H1 (cell line): Measurements from ENCODE around the gene HADHA. TPM values are rescaled to one million over a fixed set of nuclear protein-coding genes. Genes with fewer than 3 reads are reported as not detected.
"Not testable (repeated sequence)": the region's sequence is repeated elsewhere in the genome, so short reads cannot be mapped to it uniquely, and the experiment has no call there.

Source experiments
- CTCF ChIA-PET: fragments of 300-600 bp; sonication (Branson Sonifier 250); formaldehyde crosslinking; loops from one replicate; lab custom pipeline; 2021; ENCODE audit not compliant: partially characterized antibody; lab: Charles Lee
- POLR2A ChIA-PET: fragments of 300-600 bp; sonication (Branson Sonifier 250); formaldehyde crosslinking; loops from one replicate; lab custom pipeline; 2021; ENCODE audit warnings: inconsistent platforms; ENCODE audit not compliant: partially characterized antibody; lab: Charles Lee
- DNase-seq, 2 experiments: peaks; one replicate each; pipeline versions ENCODE4 v3.0.0 to v3.0.0-alpha.2; 2010 to 2022; ENCODE audit warnings: low spot score in 2 of 2, low read depth in 1 of 2, mixed read lengths in 1 of 2
- FAIRE-seq: peaks from 2 replicates; lab custom pipeline; 2011; peaks lifted over from hg19 to GRCh38; lab: Jason Lieb, UNC
- H2AFZ ChIP-seq: 2 replicates; pipeline ENCODE4 v1.8.1; 2012; ENCODE audit warnings: low read length, inconsistent platforms
- H2AK5ac ChIP-seq: 2 replicates; pipeline ENCODE4 v1.6.1; 2013; ENCODE audit warnings: low read depth, low read length
- H2BK120ac ChIP-seq: replicated peaks from 2 replicates; pipeline ENCODE3; 2013; ENCODE audit warnings: low read depth, low read length, inconsistent platforms
- H2BK12ac ChIP-seq: 2 replicates; pipeline ENCODE4 v1.6.1; 2013; ENCODE audit warnings: low read depth, low read length
- H2BK15ac ChIP-seq: 2 replicates; pipeline ENCODE4 v1.6.1; 2013; ENCODE audit warnings: low read length
- H2BK20ac ChIP-seq: 2 replicates; pipeline ENCODE4 v1.6.1; 2013; ENCODE audit warnings: low read length
- H2BK5ac ChIP-seq: 2 replicates; pipeline ENCODE4 v1.6.1; 2013; ENCODE audit warnings: low read depth, low read length
- H3K14ac ChIP-seq: 2 replicates; pipeline ENCODE4 v1.6.1; 2013; ENCODE audit warnings: inconsistent platforms; ENCODE audit not compliant: insufficient read length
- H3K18ac ChIP-seq: 2 replicates; pipeline ENCODE4 v1.6.1; 2013; ENCODE audit warnings: low read length; ENCODE audit errors: extremely low read depth
- H3K23ac ChIP-seq: 2 replicates; pipeline ENCODE4 v1.6.1; 2013; ENCODE audit warnings: inconsistent platforms; ENCODE audit not compliant: insufficient read length
- H3K23me2 ChIP-seq: 2 replicates; pipeline ENCODE4 v1.6.1; 2013; ENCODE audit warnings: low read depth, low read length
- H3K27ac ChIP-seq: 2 replicates; pipeline ENCODE4 v1.6.1; 2011; ENCODE audit warnings: low read depth, low read length, inconsistent platforms
- H3K27me3 ChIP-seq, 4 experiments: replicated peaks in 1 of 4; 1 replicate in 1 of 4; 2 replicates in 3 of 4; pipeline versions ENCODE4 v1.6.1 to v1.8.1; 2011 to 2013; ENCODE audit warnings: low read length in 3 of 4, mild to moderate bottlenecking in 3 of 4, inconsistent platforms in 2 of 4, mixed read lengths in 2 of 4, moderate library complexity in 1 of 4; ENCODE audit not compliant: control insufficient read depth in 3 of 4, insufficient read depth in 3 of 4; ENCODE audit errors: extremely low read depth in 1 of 4
- H3K36me3 ChIP-seq, 4 experiments: 2 replicates each; pipeline versions ENCODE4 v1.6.1 to v1.8.1; 2011 to 2013; ENCODE audit warnings: mild to moderate bottlenecking in 4 of 4, low read length in 3 of 4, moderate library complexity in 2 of 4, control low read depth in 1 of 4, inconsistent platforms in 1 of 4; ENCODE audit not compliant: insufficient read depth in 4 of 4, control insufficient read depth in 2 of 4
- H3K4ac ChIP-seq: replicated peaks from 2 replicates; pipeline ENCODE3; 2013; ENCODE audit warnings: low read length, low read depth, mixed read lengths, inconsistent platforms; ENCODE audit not compliant: insufficient read length
- H3K4me1 ChIP-seq, 4 experiments: replicated peaks in 1 of 4; 1 replicate in 1 of 4; 2 replicates in 3 of 4; pipeline versions ENCODE4 v1.6.1 to v1.8.1; 2011 to 2013; ENCODE audit warnings: low read length in 3 of 4, inconsistent platforms in 2 of 4, mixed read lengths in 1 of 4; ENCODE audit not compliant: insufficient read depth in 4 of 4, control insufficient read depth in 3 of 4
- H3K4me2 ChIP-seq, 2 experiments: 2 replicates each; pipeline versions ENCODE4 v1.6.1 to v1.8.1; 2011 to 2013; ENCODE audit warnings: low read depth in 2 of 2, low read length in 2 of 2, control low read depth in 1 of 2, inconsistent platforms in 1 of 2, mild to moderate bottlenecking in 1 of 2; ENCODE audit not compliant: insufficient read depth in 1 of 2
- H3K4me3 ChIP-seq, 4 experiments: fragments of 200-600, 300-600 bp in 1 of 4; sonication (generic), shearing (Covaris generic), sonication (Bioruptor Twin) in 1 of 4; 2 replicates each; pipeline versions ENCODE4 v1.5.1 to v1.8.1; 2011 to 2016; ENCODE audit warnings: low read length in 4 of 4, low read depth in 3 of 4, control low read depth in 2 of 4, inconsistent platforms in 2 of 4, mild to moderate bottlenecking in 2 of 4, mixed read lengths in 1 of 4, moderate library complexity in 1 of 4; ENCODE audit not compliant: insufficient read depth in 2 of 4; ENCODE audit errors: extremely low read depth in 1 of 4
- H3K56ac ChIP-seq: replicated peaks from 2 replicates; pipeline ENCODE3; 2013; ENCODE audit warnings: low read depth, mild to moderate bottlenecking, mixed read lengths, low read length, inconsistent platforms; ENCODE audit not compliant: insufficient read length
- H3K79me1 ChIP-seq: 2 replicates; pipeline ENCODE4 v1.6.1; 2013; ENCODE audit warnings: low read depth, low read length, control low read depth
- H3K79me2 ChIP-seq, 2 experiments: 2 replicates each; pipeline versions ENCODE4 v1.6.1 to v1.8.1; 2012 to 2013; ENCODE audit warnings: low read length in 2 of 2, mild to moderate bottlenecking in 2 of 2, inconsistent platforms in 1 of 2; ENCODE audit not compliant: insufficient read depth in 2 of 2, control insufficient read depth in 1 of 2
- H3K9ac ChIP-seq, 4 experiments: replicated peaks in 1 of 4; 1 replicate in 1 of 4; 2 replicates in 3 of 4; pipeline versions ENCODE4 v1.6.1 to v1.8.1; 2011 to 2013; ENCODE audit warnings: low read depth in 3 of 4, low read length in 3 of 4, control low read depth in 2 of 4, mild to moderate bottlenecking in 2 of 4, moderate library complexity in 2 of 4, inconsistent platforms in 1 of 4; ENCODE audit errors: extremely low read depth in 1 of 4
- H3K9me3 ChIP-seq, 2 experiments: 2 replicates each; pipeline versions ENCODE4 v1.6.1 to v1.8.1; 2012 to 2013; ENCODE audit warnings: mild to moderate bottlenecking in 2 of 2, moderate library complexity in 2 of 2, control low read depth in 1 of 2, inconsistent platforms in 1 of 2, low read depth in 1 of 2, low read length in 1 of 2, mixed read lengths in 1 of 2; ENCODE audit not compliant: insufficient read depth in 2 of 2
- H4K20me1 ChIP-seq, 2 experiments: replicated peaks in 1 of 2; 2 replicates each; pipeline versions ENCODE3 to v1.8.1; 2011 to 2013; ENCODE audit warnings: inconsistent platforms in 2 of 2, low read length in 2 of 2, mild to moderate bottlenecking in 1 of 2; ENCODE audit not compliant: insufficient read depth in 2 of 2, control insufficient read depth in 1 of 2
- H4K5ac ChIP-seq: 2 replicates; pipeline ENCODE4 v1.6.1; 2013; ENCODE audit warnings: low read length, low read depth, mixed read lengths, inconsistent platforms; ENCODE audit not compliant: insufficient read length
- H4K8ac ChIP-seq: 2 replicates; pipeline ENCODE4 v1.8.0; 2013; ENCODE audit warnings: mild to moderate bottlenecking, moderate library complexity, low read length, inconsistent platforms; ENCODE audit not compliant: insufficient read depth; ENCODE audit errors: extremely low read depth
- H4K91ac ChIP-seq: replicated peaks from 2 replicates; pipeline ENCODE3; 2013; ENCODE audit warnings: low read length, mixed read lengths, inconsistent platforms; ENCODE audit not compliant: insufficient read length
- WGBS, 2 experiments: shearing (Covaris generic) in 1 of 2; methylation state at CpG; one replicate each; pipeline versions ENCODE4 v1.1.6 to v1.1.7; 2013 to 2015; ENCODE audit warnings: low lambda C conversion rate in 2 of 2, mixed read lengths in 2 of 2, inconsistent platforms in 1 of 2, low coverage in 1 of 2, missing lambda C conversion rate in 1 of 2; ENCODE audit not compliant: insufficient replicate concordance in 2 of 2, insufficient coverage in 1 of 2, insufficient read length in 1 of 2; ENCODE audit errors: extremely low coverage in 1 of 2, missing lambda C conversion rate in 1 of 2; 5-methylcytosine and 5-hydroxymethylcytosine counted together
- polyA plus RNA-seq, 7 experiments: library from polyadenylated mRNA; depleted of rRNA in 3 of 7; stranded (reverse) in 5 of 7; unstranded in 2 of 7; fragments of >200 nt in 5 of 7; fragments of 200-250 nt in 2 of 7; gene quantifications; 1 replicate in 5 of 7; 2 replicates in 1 of 7; 4 replicates in 1 of 7; pipeline versions ENCODE4 v1.2.1 to v1.2.3, GENCODE V29; 2011 to 2013; ENCODE audit warnings: missing spikeins in 2 of 7, mixed read lengths in 2 of 7
- total RNA-seq: library from RNA; stranded (reverse); fragmentation: NEBNext Ultra II Directional; extraction: Animal tissue kit (Norgen Biotek cat#: 25700); gene quantifications from 2 replicates; pipeline ENCODE4 v1.2.1, GENCODE V29; 2021

Gene HADHA
- total and polyA plus RNA-seq, 2 of the 8 experiments (the other 6 are each of a cell fraction or from before 2014, with no cell fraction given), result 64.6 to 131 TPM

DNA sequence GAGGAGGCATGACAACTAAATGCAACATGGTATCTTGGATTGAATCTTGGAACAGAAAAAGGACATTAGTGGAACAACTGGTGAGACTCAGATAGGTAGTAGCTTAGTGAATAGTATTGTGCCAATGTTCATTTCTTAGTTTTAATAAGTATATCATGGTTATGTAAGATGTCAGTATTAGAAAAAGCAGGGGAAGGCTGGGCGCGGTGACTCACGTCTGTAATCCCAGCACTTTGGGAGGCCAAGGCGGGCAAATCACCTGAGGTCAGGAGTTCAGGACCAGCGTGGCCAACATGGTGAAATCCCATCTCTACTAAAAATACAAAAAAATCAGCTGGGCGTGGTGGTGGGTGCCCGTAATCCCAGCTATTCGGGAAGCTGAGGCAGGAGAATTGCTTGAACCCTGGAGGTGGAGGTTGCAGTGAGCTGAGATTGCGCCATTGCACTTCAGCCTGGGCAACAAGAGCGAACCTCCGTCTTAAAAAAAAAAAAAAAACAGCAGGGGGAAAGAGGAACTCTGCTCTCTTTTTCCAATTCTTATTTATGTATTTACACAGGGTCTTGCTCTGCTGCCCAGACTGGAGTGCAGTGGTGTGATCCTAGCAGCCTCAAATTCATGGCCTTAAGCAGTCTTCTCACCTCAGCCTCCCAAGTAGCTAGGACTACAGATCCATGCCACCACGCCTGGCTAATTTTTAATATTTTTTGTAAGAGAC, 24.4 kb upstream of the HADHA start:
- H3K56ac ChIP-seq, H2BK120ac ChIP-seq, H3K4me2 ChIP-seq, H3K14ac ChIP-seq, H3K4me3 ChIP-seq, H4K5ac ChIP-seq, H2AFZ ChIP-seq, DNase-seq, H3K18ac ChIP-seq, H3K9me3 ChIP-seq, H3K23ac ChIP-seq, H2BK12ac ChIP-seq, H3K4ac ChIP-seq, H4K8ac ChIP-seq, H2BK15ac ChIP-seq, FAIRE-seq, H2AK5ac ChIP-seq, H4K20me1 ChIP-seq, H3K23me2 ChIP-seq, H3K4me1 ChIP-seq, H3K27ac ChIP-seq, H3K79me1 ChIP-seq, H2BK5ac ChIP-seq, H3K27me3 ChIP-seq, H4K91ac ChIP-seq, H3K9ac ChIP-seq, H2BK20ac ChIP-seq, H3K79me2 ChIP-seq, H3K36me3 ChIP-seq: not testable (repeated sequence)
- ChIA-PET POLR2A (interaction anchor here (1.2 to 2.0 kb wide), 2 partner anchors 13 to 31 kb away, joined by 3 to 4 read pairs; no protein-coding TSS in a partner anchor), CTCF (interaction anchor here (0.7 to 1.2 kb wide), 2 partner anchors 48 to 268 kb away, joined by 3 read pairs; no protein-coding TSS in a partner anchor)
- WGBS, 2 experiments, result 87% methylated on average over 12 of the region's 12 CpGs; no CpG with 5 or more reads in 1 of the 2 experiments
